Measurements from ENCODE around the gene PIEZO2.

GRCh38 chr18:10907749-10908148 is 241.6 kb downstream of the PIEZO2 start:
- no peak for TF ChIP-seq CTCF (optimal IDR thresholded peaks at IDR 0.05 in 1 of 3, IDR thresholded peaks at IDR 0.05 in 1 of 3, conservative IDR thresholded peaks at IDR 0.05 in 1 of 3; ENCODE audit: extremely low read depth in 1 of 3, insufficient read depth in 2 of 3, low read length in 3 of 3)
- no peak for TF ChIP-seq EZH2 (IDR thresholded peaks at IDR 0.05; ENCODE audit: low read length)

Measured in keratinocyte (primary cell).